ENCODE results near the gene CDH18. TPM values are rescaled to one million over a fixed set of nuclear protein-coding genes. Genes with fewer than 3 reads are reported as not detected.

Gene CDH18
- total and polyA plus RNA-seq, 2 donors (not counting 1 experiment from before 2014, with no cell fraction given) = 0.16 to 0.33 TPM

DNA sequence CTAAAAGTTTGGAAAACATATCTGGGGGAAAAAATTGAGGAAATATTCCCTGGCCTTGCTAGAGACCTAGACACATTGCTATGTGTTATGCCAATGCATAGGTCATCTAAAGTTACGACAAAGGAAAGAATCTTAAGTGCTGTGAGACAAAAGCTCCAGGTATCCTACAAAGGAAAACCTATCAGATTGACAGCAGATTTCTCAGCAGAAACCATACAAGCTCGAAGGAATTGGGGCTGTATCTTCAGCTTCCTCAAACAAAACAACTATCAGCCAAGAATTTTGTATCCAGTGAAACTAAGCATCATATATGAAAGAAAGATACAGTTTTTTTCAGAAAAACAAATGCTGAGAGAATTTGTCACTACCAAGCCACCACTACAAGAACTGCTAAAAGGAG is 234.4 kb downstream of the CDH18 start:
- Histone ChIP-seq H3K9me3 (ENCODE audit: control insufficient read depth, insufficient read depth, low read depth, low read length) (no peaks in the 10 kb centered on the region), H2AFZ (ENCODE audit: low read length) (no peak overlapping the region), H3K9ac (ENCODE audit: insufficient read depth, low read length) (no peak overlapping the region), H3K4me2 (ENCODE audit: extremely low read depth, insufficient read depth, low read length) (no peak overlapping the region), H3K27ac (ENCODE audit: insufficient read depth, low read length) (no peak overlapping the region), H3K4me1 (ENCODE audit: control insufficient read depth, extremely low read depth, insufficient read depth, low read length) (no peaks in the 10 kb centered on the region), H3K79me2 (ENCODE audit: control insufficient read depth, insufficient read depth, low read length) (no peaks in the 10 kb centered on the region), H4K20me1 (ENCODE audit: control insufficient read depth, extremely low read depth, insufficient read depth, low read length) (no peaks in the 10 kb centered on the region), H3K36me3 (ENCODE audit: control insufficient read depth, insufficient read depth, low read length) (no peaks in the 10 kb centered on the region), H3K4me3 (replicated peaks in 1 of 4; ENCODE audit: control extremely low read depth in 1 of 4, insufficient read depth in 1 of 4, low read depth in 3 of 4, low read length in 4 of 4) (no peak overlapping the region), H3K27me3 (ENCODE audit: control insufficient read depth, insufficient read depth, low read length) (no peaks in the 10 kb centered on the region)
- TF ChIP-seq, protein P1, sequence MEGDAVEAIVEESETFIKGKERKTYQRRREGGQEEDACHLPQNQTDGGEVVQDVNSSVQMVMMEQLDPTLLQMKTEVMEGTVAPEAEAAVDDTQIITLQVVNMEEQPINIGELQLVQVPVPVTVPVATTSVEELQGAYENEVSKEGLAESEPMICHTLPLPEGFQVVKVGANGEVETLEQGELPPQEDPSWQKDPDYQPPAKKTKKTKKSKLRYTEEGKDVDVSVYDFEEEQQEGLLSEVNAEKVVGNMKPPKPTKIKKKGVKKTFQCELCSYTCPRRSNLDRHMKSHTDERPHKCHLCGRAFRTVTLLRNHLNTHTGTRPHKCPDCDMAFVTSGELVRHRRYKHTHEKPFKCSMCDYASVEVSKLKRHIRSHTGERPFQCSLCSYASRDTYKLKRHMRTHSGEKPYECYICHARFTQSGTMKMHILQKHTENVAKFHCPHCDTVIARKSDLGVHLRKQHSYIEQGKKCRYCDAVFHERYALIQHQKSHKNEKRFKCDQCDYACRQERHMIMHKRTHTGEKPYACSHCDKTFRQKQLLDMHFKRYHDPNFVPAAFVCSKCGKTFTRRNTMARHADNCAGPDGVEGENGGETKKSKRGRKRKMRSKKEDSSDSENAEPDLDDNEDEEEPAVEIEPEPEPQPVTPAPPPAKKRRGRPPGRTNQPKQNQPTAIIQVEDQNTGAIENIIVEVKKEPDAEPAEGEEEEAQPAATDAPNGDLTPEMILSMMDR (conservative IDR thresholded peaks at IDR 0.05 in 1 of 2, IDR thresholded peaks at IDR 0.05 in 1 of 2; ENCODE audit: low read depth in 1 of 2, low read length in 2 of 2) = no peak
- no peak for TF ChIP-seq EZH2 (IDR thresholded peaks at IDR 0.05; ENCODE audit: low read length, missing control alignments)
- DNase-seq (ENCODE audit: low read depth in 2 of 2) = no peak

DNA sequence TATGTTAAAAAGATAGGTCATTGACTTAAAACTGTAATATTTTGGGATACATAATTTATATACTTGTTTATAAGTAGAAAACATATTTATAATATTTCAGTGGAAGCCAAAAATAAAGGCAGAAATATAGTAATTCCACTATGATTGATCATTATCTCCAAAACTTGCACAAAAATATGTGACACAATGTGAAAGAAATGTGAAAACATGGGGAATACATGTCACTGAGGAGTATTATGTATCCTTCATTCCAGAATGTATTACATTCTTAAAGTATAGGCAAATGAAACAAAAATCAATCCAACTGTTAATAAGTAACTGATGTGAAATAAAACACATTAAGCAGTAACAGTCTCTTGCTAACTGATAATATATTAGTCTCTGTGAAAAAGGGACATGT is 236.7 kb downstream of the CDH18 start:
- Histone ChIP-seq H3K9ac (ENCODE audit: insufficient read depth, low read length) (no peak overlapping the region), H3K27me3 (ENCODE audit: control insufficient read depth, insufficient read depth, low read length) (no peaks in the 10 kb centered on the region), H3K27ac (ENCODE audit: insufficient read depth, low read length) (no peak overlapping the region), H3K4me3 (replicated peaks in 1 of 4; ENCODE audit: control extremely low read depth in 1 of 4, insufficient read depth in 1 of 4, low read depth in 3 of 4, low read length in 4 of 4) (no peak overlapping the region), H2AFZ (ENCODE audit: low read length) (no peak overlapping the region), H3K36me3 (ENCODE audit: control insufficient read depth, insufficient read depth, low read length) (no peaks in the 10 kb centered on the region), H3K4me2 (ENCODE audit: extremely low read depth, insufficient read depth, low read length) (no peak overlapping the region), H3K9me3 (ENCODE audit: control insufficient read depth, insufficient read depth, low read depth, low read length) (no peaks in the 10 kb centered on the region), H4K20me1 (ENCODE audit: control insufficient read depth, extremely low read depth, insufficient read depth, low read length) (no peaks in the 10 kb centered on the region), H3K79me2 (ENCODE audit: control insufficient read depth, insufficient read depth, low read length) (no peaks in the 10 kb centered on the region), H3K4me1 (ENCODE audit: control insufficient read depth, extremely low read depth, insufficient read depth, low read length) (no peaks in the 10 kb centered on the region)
- DNase-seq (ENCODE audit: low read depth in 2 of 2) = no peak
- TF ChIP-seq, protein P1 (conservative IDR thresholded peaks at IDR 0.05 in 1 of 2, IDR thresholded peaks at IDR 0.05 in 1 of 2; ENCODE audit: low read depth in 1 of 2, low read length in 2 of 2) = no peak
- no peak for TF ChIP-seq EZH2 (IDR thresholded peaks at IDR 0.05; ENCODE audit: low read length, missing control alignments)

DNA sequence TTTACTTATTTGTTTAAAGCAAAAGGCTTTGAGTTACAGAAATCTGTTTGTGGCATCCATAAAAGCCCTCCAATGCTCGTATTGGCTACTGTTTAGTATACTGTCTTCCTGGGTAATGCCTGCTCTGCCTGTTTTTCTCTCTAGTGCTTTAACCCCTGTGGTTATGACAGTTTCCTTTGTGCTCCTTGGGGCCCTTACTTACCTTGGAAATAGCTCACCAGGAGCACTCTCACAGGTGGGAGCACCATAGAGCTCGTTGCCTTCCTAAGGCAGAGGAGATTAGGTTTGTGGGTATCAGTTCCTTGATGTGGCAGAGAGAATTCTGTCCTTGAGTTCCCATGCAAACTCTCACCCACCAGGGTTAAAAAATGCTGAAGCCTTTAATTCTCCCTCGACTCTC is 242.8 kb downstream of the CDH18 start:
- H3K9ac ChIP-seq (ENCODE audit: insufficient read depth, low read length) = no peak overlapping the region
- TF ChIP-seq, protein P1 (conservative IDR thresholded peaks at IDR 0.05 in 1 of 2, IDR thresholded peaks at IDR 0.05 in 1 of 2; ENCODE audit: low read depth in 1 of 2, low read length in 2 of 2) = no peak
- TF ChIP-seq EZH2 (IDR thresholded peaks at IDR 0.05; ENCODE audit: low read length, missing control alignments) = no peak
- no peaks in the 10 kb centered on the region for H3K9me3 ChIP-seq (ENCODE audit: control insufficient read depth, insufficient read depth, low read depth, low read length)
- no peaks in the 10 kb centered on the region for H3K36me3 ChIP-seq (ENCODE audit: control insufficient read depth, insufficient read depth, low read length)
- no peaks in the 10 kb centered on the region for H3K4me1 ChIP-seq (ENCODE audit: control insufficient read depth, extremely low read depth, insufficient read depth, low read length)
- H3K4me3 ChIP-seq (replicated peaks in 1 of 4; ENCODE audit: control extremely low read depth in 1 of 4, insufficient read depth in 1 of 4, low read depth in 3 of 4, low read length in 4 of 4) = no peak overlapping the region
- no peak overlapping the region for H2AFZ ChIP-seq (ENCODE audit: low read length)
- no peaks in the 10 kb centered on the region for H4K20me1 ChIP-seq (ENCODE audit: control insufficient read depth, extremely low read depth, insufficient read depth, low read length)
- no peak for DNase-seq (ENCODE audit: low read depth in 2 of 2)
- no peaks in the 10 kb centered on the region for H3K79me2 ChIP-seq (ENCODE audit: control insufficient read depth, insufficient read depth, low read length)
- H3K27me3 ChIP-seq (ENCODE audit: control insufficient read depth, insufficient read depth, low read length) = no peaks in the 10 kb centered on the region
- no peak overlapping the region for H3K4me2 ChIP-seq (ENCODE audit: extremely low read depth, insufficient read depth, low read length)
- no peak overlapping the region for H3K27ac ChIP-seq (ENCODE audit: insufficient read depth, low read length)

Measured in fibroblast of lung (primary cell).